HG02798 (cell line): ENCODE results near the gene SSC5D.

Source experiments
- ATAC-seq: cut with Tn5 transposase; IDR thresholded peaks from one replicate; pipeline ENCODE4 v1.9.1; 2021; ENCODE audit warnings: mild to moderate bottlenecking; ENCODE audit not compliant: unreplicated experiment, poor library complexity

The SSC5D gene

DNA sequence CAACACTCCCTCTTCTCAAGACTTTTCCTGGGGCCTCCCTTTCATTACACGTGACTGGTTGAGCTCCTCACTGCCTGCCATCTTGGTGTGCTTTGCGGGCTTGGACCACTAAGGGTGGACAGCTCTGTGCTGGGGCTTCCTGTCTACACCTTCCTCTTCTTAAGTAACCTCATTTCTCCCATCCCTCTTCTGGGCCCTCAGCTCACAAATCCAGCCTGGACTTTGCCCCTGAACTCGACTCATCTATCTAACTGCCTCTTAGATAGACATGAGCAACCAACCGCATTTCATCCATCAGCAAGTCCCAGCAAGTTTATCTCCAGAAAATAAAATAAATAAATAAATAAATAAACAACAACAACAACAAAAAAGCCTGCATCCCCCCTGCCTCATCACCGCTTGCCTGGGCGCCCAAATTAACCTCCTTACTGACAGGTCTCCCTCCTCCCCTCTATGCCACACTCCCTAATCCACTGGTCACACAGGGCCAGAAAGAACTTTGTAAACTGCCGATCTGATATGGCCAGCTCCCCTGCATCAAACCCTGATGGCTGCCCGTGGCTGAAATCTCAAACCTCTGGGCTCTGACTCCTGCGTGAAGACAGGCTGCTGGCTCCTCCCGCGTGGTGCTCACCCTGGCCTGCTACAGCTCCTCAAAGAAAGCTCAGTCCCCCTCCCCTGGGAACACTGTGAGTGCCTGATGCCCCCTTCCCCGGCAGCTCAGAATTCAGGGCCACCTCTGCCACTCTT, 34.5 kb upstream of the SSC5D start:
- ATAC-seq, result no peak

DNA sequence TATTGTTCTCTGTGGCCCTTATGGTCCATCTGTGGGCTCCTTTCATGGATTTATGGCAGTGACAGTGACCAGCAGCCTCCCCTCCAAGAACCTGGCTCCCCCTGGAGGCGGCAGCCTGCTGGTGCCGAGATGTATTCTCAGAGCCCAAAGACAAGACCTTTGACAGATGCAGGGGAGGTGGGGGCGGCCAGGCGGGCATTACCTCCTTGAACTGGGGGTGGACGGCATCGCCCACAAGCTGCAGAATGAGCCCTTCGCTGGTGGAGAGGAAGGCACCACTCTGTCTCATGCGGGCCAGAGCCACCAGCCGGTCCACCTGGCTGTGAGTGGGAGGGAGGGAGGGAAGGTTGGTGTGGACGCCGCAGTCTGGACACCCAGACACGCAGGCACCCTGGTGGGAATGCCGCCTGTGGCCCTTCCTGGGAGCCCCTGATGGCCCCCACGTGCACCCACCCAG, 33.4 kb upstream of the SSC5D start:
- no peak for ATAC-seq

DNA sequence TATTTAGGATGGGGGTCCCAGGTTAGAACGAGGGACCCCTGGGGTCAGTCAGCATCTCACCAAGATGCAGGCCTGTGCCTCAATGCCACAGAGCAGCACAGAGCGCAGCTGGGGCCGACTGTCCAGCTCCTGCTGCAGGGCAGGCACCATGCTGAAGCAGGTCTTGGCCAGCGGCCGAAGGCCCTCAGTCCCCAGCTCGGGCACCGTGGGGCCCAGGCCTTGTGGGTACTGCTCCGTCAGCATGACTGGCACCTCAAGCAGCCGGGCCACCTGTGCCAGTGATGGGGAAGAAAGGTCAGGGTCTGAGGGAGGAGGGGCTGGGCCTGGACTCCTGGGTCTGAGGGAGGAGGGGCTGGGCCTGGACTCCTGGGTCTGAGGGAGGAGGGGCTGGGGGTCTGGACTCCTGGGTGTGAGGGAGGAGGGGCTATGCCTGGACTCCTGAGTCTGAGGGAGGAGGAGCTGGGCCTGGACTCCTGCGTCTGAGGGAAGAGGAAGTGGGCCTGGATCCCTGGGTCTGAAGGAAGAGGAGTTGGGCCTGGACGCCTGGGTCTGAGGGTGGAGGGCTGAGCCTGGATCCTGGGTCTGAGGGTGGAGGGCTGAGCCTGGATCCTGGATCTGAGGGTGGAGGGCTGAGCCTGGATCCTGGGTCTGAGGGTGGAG, 32.5 kb upstream of the SSC5D start:
- no peak for ATAC-seq

DNA sequence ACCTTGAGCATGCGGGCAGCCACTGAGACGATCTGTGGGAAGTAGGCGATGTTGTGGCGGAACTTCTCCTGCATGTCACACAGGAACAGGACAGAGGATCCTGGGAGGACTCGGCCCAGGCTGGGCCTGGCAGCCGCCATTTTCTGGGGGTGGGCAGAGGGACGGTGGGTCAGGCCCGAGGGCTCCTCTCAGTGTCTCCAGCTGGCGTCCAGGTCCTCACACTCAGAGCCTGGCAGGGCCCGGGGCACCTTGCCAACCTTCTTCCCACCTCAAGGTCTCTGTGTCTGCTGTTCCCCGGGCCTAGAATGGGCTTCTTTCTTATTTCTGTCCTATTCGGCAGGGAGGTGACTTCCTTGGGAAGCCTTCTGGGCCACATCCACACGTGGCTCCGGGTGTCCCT, 31.9 kb upstream of the SSC5D start:
- no peak for ATAC-seq

DNA sequence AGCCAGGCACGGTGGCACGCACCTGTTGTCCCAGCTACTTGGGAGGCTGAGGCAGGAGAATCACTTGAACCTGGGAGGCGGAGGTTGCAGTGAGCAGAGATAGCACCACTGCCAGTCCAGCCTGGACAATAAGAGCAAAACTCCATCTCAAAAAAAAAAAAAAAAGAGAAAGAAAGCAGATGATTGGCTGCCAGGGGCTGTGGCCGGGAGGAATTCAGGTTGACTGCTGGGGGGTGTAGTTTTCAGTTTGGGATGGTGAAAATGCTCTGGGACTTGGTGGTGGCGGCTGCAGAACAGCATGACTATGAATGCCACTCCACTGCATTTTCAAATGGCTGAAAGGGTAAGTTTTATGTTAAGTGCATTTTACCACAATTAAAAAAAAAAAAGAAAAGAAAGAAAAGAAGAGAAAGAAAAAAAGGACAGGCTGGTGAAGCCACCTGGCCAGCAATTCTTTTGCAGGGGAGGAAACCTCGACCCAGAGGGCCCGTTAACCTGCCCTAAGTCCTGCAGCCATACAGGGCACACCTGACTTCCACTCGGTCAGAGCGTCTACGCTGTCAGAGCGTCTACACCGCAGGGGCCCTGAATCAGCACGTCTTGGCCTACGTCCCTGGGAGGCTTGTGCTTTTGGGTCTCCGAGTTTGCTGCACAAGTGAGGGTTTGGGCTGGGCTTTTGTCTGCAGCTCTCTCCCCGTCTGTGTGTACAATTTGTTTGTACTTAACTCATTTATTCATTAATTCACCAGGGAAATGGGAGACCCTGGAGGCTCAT, 30.4 kb upstream of the SSC5D start:
- ATAC-seq, result no peak

DNA sequence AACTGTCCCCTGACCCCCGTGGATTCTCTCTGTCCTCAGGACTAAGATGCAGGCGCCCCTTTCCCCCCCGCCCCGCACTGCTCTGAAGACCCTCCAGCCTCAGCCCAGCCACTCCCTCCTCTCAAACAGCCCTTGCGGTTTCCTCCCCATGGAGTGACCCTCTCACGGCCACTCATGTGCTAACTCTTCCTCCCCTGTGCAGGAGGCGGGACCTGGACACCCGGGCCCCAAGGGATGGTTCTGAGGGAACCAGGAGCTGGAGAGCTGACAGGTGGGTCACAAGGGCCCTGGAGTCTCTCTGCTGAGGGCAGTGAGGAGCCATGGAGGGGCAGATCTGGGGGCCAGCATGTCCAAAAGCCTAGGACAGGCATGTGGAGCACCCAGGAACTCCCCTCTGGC, 28.7 kb upstream of the SSC5D start:
- no peak for ATAC-seq

DNA sequence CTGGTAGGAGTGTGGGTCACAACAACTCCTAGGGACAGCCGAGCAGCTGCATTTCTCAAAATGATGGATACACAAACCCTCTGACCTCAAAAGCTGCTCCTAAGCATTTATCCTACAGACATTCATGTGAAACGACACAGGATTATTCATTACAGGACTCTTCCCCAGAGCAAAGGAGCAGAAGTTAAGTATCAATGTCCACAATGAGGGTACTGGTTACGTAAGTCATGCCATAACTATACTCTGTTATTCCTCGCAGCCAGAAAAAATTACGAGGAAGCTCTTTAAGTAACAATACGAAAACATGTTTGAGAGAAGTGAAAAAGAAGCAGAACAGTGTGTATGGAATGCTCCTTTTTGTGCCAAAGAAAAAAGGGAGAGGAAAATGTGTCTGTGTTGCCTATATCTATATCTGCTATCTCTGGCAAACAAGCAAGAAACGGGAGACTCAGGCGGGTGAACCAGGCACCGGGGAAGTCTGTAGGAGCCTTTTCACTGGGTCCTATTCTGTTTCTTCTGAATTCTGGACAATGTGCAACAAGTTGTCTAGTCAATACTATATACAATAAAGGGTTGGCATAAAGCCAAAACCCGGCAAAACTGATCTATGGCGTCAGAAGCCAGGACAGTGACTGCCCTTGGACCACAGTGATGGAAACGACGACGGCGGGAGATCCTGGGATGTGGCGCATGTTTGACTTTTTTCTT, 28.1 kb upstream of the SSC5D start:
- ATAC-seq, result no peak

DNA sequence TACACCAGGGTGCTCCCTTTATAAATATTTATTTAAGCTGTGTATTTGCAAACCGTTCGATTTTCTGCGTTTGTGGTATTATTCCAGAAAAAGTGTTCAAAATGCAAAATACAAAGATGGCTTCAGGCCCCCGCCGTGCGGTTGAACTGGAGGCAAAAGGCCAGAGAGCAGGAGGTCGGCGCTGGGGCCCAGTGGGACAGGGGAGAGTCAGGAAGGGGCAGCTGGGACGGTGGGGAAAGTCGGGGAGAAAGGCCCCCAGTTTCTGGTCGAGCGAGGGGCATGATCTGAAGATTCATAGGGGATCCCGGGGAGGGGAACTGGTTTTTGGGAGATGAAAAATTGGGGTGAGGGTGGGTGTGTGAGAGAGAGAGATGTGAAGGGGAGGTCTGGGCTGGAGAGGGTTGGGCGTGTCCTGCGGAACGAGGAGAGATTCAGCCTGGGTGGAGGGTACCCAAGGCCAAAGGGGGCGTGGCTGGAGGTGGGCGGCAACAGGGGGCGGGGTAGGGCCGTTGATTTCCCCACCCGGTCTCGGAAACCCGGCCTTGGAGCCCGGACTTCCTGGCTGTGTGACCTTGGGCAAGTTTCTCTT, 27.5 kb upstream of the SSC5D start:
- no peak for ATAC-seq

DNA sequence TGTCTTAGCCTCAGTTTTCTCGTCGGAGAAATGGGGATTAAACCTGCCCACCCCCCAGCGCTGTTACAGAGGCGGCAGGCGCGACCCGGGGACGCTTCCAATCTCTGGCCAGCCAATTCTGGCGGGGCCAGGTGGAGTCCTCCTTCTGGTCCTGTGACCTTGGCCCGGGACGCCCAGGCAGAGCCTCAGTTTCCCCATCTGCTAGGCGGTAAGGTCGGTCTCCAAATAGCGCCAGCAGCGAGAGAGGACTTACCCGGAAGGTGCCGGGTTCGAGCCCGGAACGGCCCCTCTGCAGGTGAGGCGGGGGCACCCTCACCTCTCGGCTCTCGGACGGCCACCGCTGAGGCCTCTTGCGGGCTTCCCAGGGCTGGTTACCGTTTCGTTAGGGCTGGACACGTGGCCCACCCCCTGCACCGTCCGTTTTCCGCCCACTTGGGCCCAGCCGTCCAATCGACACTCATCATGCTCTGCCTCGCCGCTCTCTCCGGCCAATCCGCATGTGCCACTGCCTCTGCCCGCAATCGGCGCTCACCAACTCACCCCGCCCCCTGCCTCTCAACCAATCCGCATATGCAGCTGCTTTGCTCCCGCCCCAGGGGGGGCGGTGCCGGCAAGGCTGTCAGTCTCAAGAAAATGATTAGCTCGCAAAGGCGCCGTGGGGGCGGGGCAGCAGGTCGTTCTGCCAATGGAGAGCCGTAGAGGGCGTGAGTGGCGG, 26.8 kb upstream of the SSC5D start, which contains the start of gene ISOC2:
Gene ISOC2 (minus strand): TSS at position 384 of the 715 bp plus-strand sequence. CDS start 5,156 bp downstream, outside the sequence.
- peak; percentile 97 for ATAC-seq

DNA sequence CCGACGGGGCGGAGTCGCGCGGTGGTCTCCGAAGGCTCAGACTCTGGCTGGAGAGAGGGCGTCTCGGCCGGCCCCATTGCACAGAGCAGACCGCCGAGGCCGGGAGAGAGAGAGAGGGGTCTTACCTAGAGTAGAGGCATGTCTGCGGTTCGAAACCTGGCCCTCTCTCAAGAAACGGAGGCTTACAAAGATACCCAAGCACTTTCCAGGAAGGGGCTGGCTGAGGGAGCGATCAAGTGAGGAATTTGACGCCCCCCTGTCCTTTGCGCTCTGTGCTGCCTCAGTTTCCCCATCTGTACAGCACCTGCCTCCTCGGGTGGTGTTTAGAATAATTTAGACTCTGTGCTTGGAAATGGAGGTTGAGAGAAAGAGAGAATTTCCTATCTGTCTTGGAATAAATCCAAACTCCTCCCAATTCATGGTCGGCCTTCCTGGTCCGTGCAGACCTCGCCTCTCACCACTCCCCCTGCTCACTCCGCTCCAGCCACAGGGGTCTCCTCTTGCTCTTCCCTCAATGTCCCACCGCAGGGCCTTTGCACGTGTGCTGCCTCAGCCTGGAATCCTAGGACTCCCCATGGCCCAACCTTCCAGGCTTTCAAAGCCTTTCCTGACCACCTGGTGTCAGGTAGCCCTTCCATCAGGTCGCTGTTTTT, 26.1 kb upstream of the SSC5D start:
- ATAC-seq, result no peak

DNA sequence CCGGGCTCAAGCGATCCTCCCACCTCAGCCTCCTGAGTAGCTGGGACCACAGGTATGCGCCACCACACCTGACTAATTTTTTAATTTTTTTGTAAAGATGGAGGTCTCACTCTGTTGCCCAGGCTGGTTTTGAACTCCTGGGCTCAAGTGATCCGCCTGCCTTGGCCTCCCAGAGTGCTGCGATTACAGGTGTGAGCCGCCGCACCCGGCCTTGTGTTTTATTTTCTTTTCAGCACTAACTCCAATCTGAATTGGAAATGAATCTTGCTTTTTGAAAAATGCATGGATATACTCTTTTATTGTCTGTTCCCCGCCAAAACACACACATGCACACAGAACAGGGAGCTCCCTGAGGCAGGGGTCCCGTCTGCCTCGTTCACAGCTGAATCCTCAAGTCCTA, 25.5 kb upstream of the SSC5D start:
- ATAC-seq, result no peak

DNA sequence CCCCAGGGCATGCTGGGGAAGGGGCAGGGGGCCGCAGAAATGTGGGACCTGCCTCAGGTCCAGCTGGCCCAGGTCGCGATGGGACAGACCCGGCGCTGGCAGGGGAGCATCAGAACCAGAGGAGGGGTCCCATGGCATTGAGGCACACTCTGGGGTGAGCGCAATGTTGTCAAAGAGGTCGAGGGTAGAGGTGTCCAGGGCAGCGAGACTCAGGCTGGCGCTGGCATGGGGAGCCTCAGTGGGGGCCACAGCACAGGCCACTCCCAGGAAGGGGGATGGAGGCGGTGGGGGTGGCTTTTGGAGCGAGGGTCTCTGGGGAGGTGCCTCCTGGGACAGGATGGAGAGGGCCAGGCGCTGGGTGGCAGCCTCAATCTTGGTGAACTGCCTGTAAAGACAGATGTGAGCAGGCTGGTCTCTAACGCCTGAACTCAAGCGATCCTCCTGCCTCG, 24.6 kb upstream of the SSC5D start:
- ATAC-seq, result no peak

DNA sequence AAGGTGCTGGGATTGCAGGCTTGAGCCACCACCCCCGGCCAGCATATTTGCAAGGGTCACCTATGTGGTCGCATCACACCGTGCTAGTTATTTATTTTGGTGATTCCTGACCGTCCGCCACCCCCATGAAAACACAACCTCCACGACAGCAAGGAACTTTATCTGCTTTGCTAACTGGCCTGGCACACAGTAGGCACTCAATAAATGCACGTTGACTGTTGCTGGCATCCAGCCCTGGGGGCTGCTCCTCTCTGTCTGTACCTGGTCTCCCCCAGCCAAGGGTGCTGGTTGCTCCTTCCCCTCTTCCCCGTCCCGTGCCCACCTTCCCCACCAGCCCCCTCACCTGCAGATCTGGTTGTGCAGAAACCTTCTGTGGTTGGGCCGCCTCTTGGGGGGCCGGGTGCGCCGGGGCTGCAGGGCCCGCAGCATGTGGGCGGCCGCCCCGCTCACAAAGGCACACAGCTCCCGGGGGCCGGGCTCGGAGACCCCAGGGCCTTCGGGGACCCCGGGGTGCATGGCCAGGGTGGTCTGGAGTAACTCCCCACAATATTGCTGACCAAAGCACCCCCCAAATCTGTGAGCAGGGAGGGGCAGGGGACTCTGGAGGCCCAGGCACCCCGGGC, 24.1 kb upstream of the SSC5D start:
- no peak for ATAC-seq

DNA sequence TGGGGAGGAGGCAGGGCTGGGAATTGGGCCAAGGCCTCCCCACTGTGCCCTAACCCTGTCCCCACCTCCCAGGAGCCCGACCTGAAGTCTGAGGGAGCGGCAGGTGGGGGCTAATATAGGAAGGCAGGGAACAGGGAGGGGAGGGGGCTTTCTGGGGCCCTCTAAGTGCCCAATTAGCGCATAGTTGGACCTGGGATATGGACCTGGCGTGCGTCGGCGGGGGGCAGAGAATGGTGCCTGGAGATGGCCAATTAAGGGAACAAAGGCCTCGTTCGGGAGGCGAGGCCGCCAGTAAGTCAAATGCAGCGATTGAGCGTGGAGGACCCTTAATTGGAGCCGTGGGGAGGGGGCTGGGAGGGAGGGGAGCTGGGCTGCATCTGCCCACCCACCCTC, 23.6 kb upstream of the SSC5D start, which contains the start of gene C19orf85:
Gene C19orf85 (minus strand): TSS at position 90 of the 393 bp plus-strand sequence. CDS start 197 bp downstream, outside the sequence.
- no peak for ATAC-seq

DNA sequence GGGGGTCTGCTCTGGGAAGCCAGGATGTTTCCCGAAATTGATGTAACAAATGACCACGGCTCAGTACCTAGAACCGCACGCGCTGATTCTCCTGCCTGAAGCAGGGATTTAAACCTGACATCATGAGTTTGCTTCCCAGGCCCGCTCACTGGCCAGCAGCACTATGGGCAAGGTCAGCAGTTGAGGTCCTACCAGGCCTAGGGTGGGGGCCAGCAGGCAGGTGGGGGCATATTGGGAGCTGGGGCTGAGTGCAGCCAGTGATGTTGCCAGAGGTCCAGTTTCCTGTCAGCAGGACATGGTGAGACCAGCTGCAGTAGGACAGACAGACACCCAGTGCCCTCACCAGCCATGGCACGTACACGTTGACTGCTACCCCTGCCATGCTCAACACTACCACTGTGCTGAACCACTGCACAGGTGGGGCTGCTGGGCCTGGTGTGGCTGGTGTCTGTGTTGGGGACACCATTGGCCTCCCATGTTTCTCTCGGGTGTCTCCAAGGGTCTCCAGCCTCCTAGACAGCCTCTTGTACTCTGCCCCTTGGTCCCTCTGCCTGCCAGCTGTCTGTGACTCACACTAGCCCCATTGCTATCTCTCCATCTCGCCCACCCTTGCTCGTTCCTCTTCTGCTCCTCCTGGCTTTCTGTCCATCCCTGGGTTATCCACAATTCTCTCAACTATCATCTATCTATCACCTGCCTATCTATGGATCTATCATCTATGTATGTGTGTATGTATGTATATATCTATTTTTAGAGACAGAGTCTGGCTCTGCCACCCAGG, 22.6 kb upstream of the SSC5D start:
- ATAC-seq, result no peak

DNA sequence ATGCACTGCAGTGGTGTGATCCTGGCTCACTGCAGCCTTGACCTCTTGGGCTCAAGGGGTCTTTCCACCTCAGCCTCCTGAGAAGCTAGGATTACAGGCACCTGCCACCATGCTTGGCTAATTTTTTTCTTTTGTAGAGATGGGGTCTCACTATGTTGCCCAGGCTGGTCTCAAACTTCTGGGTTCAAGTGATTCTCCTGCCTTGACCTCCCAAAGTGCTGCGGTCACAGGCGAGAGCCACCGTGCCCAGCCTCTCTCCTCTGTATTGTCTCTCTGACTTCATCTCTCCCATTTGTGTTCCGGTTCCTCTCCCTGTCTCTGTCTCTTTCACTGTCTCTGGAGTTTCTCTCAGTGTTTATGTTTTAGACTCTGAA, 22.0 kb upstream of the SSC5D start:
- ATAC-seq, result no peak

DNA sequence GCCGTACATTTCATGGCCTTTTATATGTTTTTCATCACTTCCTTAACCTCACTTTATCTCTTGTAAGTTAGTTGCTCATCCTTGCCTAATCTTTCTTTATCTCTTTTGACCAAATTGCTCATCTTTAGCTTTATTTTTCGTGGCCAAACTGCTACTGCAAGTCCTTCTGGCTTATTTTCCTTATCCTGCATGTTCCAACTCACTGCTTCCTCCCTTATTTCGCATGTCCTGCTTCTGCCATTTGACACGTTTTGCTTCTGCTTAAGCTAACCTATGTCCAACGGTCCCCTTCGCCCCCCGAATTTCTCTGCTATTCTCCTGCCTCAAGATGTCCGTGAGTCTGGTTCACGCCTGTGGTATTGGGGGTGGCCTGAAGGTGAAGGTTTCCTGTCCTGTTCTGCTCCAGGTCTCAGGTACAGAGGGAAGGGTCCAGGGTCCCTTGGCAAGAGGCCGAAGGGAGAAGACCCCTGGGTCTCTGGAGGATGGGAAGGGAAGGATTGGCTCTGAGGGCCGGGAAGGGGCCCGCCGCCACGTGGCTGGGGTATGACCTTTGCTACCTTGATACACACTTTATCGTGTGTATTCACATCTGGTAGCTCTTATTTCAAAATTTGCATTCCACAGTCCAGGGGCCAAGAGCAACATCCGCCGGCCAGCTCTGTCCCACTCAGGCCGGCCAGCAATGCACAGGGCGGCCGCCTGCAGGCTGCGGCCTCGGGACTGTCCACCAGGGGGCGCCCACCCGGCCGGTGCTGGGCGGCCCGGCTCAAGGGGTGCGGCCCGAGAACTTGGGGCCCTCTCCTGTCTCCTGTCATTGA, 20.8 kb upstream of the SSC5D start:
- peak; percentile 85 for ATAC-seq
